Neural cell (in vitro differentiated cells): ENCODE data around the gene TADA3. TPM values are rescaled to one million over a fixed set of nuclear protein-coding genes. Genes with fewer than 3 reads are reported as not detected.

Experiments used
- H2AFZ ChIP-seq: fragments of 200-600, 300-800 bp; sonication (generic), shearing (Covaris generic); 2 replicates; pipeline ENCODE4 v1.6.0; 2014; ENCODE audit warnings: low read depth, mild to moderate bottlenecking, antibody characterized with exemption, low read length, moderate library complexity
- H3F3A ChIP-seq: fragments of 200-600 bp; shearing (Covaris generic); 2 replicates; pipeline ENCODE4 v1.6.1; 2016; ENCODE audit warnings: mild to moderate bottlenecking, moderate library complexity, mixed read lengths, antibody characterized with exemption, low read length; ENCODE audit not compliant: insufficient read depth, poor library complexity, severe bottlenecking
- H3K27ac ChIP-seq: fragments of 200-600, 300-800 bp; sonication (generic), shearing (Covaris generic); 2 replicates; pipeline ENCODE4 v1.5.1; 2014; ENCODE audit warnings: mild to moderate bottlenecking, low read length, moderate library complexity
- H3K27me3 ChIP-seq: fragments of 300-800, 200-600 bp; sonication (generic), shearing (Covaris generic); 2 replicates; pipeline ENCODE4 v1.6.0; 2014; ENCODE audit warnings: mild to moderate bottlenecking, low read depth, low read length, moderate library complexity; ENCODE audit not compliant: insufficient read depth
- H3K36me3 ChIP-seq: fragments of 300-800, 200-600 bp; sonication (generic), shearing (Covaris generic); 2 replicates; pipeline ENCODE4 v1.5.1; 2014; ENCODE audit warnings: mild to moderate bottlenecking, antibody characterized with exemption, low read length, moderate library complexity; ENCODE audit not compliant: insufficient read depth
- H3K4me2 ChIP-seq: fragments of 300-800, 200-600 bp; sonication (generic), shearing (Covaris generic); 2 replicates; pipeline ENCODE4 v1.6.0; 2014; ENCODE audit warnings: mild to moderate bottlenecking, low read length
- H3K4me3 ChIP-seq: fragments of 300-800, 200-600 bp; sonication (generic), shearing (Covaris generic); 2 replicates; pipeline ENCODE4 v1.5.1; 2014; ENCODE audit warnings: mild to moderate bottlenecking, low read length, moderate library complexity
- H3K79me2 ChIP-seq: fragments of 200-600 bp; shearing (Covaris generic); replicated peaks from 2 replicates; pipeline ENCODE4 v1.6.0; 2014; ENCODE audit warnings: mild to moderate bottlenecking, low read length, moderate library complexity; ENCODE audit not compliant: insufficient read depth
- H3K9ac ChIP-seq: fragments of 300-800, 200-600 bp; sonication (generic), shearing (Covaris generic); 2 replicates; pipeline ENCODE4 v1.6.1; 2016; ENCODE audit warnings: mild to moderate bottlenecking, low read length, mixed read lengths
- H3K9me2 ChIP-seq: fragments of 200-600 bp; shearing (Covaris generic); 2 replicates; pipeline ENCODE4 v1.6.1; 2016; ENCODE audit warnings: mild to moderate bottlenecking, low read length, mixed read lengths; ENCODE audit not compliant: insufficient read depth
- H3K9me3 ChIP-seq: fragments of 200-600, 300-800 bp; sonication (generic), shearing (Covaris generic); 2 replicates; pipeline ENCODE4 v1.6.1; 2016; ENCODE audit warnings: mild to moderate bottlenecking, mixed run types, low read length, moderate library complexity, mixed read lengths
- H4K20me1 ChIP-seq: fragments of 200-600 bp; shearing (Covaris generic); 2 replicates; pipeline ENCODE4 v1.6.1; 2016; ENCODE audit warnings: mild to moderate bottlenecking, mixed run types; ENCODE audit not compliant: insufficient read depth
- EP300 ChIP-seq: fragments of 450-650 bp; conservative IDR thresholded peaks from 2 replicates; pipeline ENCODE4 v1.6.1; 2014; ENCODE audit warnings: antibody characterized with exemption, mild to moderate bottlenecking, moderate library complexity; ENCODE audit not compliant: poor library complexity, severe bottlenecking
- EZH2 ChIP-seq: fragments of 200-600, 300-800 bp; shearing (Covaris generic), sonication (generic); IDR thresholded peaks from 2 replicates; pipeline ENCODE4 v1.6.1; 2014; ENCODE audit warnings: antibody characterized with exemption, low read length, borderline replicate concordance, mild to moderate bottlenecking; ENCODE audit not compliant: insufficient read depth, poor library complexity, severe bottlenecking
- MXI1 ChIP-seq: fragments of 450-650 bp; conservative IDR thresholded peaks from 2 replicates; pipeline ENCODE4 v1.6.1; 2014; ENCODE audit warnings: antibody characterized with exemption, mild to moderate bottlenecking; ENCODE audit not compliant: poor library complexity, severe bottlenecking
- POLR2AphosphoS5 ChIP-seq: IDR thresholded peaks from 2 replicates; pipeline ENCODE4 v1.6.1; 2012
- RAD21 ChIP-seq: fragments of 450-650 bp; conservative IDR thresholded peaks from 2 replicates; pipeline ENCODE4 v1.6.1; 2014; ENCODE audit warnings: antibody characterized with exemption, mild to moderate bottlenecking, moderate library complexity
- SMC3 ChIP-seq: fragments of 450-650 bp; conservative IDR thresholded peaks from 2 replicates; pipeline ENCODE4 v1.6.1; 2014; ENCODE audit warnings: antibody characterized with exemption, mild to moderate bottlenecking, moderate library complexity; ENCODE audit not compliant: poor library complexity
- TAF1 ChIP-seq: IDR thresholded peaks from 2 replicates; pipeline ENCODE4 v1.6.1; 2012; ENCODE audit warnings: low read depth
- polyA plus RNA-seq: library from polyadenylated mRNA; depleted of rRNA; stranded (reverse); fragments of >200 nt; gene quantifications from 2 replicates; pipeline ENCODE4 v1.2.3, GENCODE V29; 2014
- TF ChIP-seq, protein P1 (sequence below): IDR thresholded peaks from 2 replicates; pipeline ENCODE4 v1.6.1; 2012; ENCODE audit warnings: borderline replicate concordance
- TF ChIP-seq, protein P2 (sequence below): fragments of 450-650 bp; IDR thresholded peaks from 2 replicates; pipeline ENCODE4 v1.5.1; 2014; ENCODE audit warnings: antibody characterized with exemption, mild to moderate bottlenecking, moderate library complexity; ENCODE audit not compliant: poor library complexity, severe bottlenecking

The TADA3 gene
- polyA plus RNA-seq, 1 donor from 2014 or later, result 55.4 TPM

DNA sequence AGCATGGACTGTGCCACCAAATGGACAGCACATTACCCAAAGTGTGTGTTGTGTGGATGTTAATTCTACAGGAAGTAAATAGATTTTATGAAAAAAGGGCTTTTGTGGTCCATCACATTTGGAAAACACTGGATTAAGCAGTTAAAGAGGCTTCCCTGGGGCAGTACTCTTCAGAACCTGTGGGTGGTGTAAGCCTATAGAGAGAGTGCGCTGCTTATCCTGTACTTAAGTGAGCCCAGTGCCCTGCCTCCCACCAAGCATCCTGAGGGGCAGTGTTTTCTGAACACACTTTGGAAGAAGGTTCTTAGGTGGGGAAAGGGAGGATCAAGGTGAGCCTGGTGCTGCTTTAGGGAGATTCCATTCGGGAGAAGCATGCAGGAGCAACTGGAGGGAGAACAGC, 28.7 kb upstream of the TADA3 start:
- no peaks in the 10 kb centered on the region for H3F3A ChIP-seq
- H3K79me2 ChIP-seq, result no peaks in the 10 kb centered on the region
- no peak overlapping the region for H3K4me3 ChIP-seq
- H3K9ac ChIP-seq, result no peak overlapping the region
- no peak for TF ChIP-seq MXI1
- TF ChIP-seq, protein P1, sequence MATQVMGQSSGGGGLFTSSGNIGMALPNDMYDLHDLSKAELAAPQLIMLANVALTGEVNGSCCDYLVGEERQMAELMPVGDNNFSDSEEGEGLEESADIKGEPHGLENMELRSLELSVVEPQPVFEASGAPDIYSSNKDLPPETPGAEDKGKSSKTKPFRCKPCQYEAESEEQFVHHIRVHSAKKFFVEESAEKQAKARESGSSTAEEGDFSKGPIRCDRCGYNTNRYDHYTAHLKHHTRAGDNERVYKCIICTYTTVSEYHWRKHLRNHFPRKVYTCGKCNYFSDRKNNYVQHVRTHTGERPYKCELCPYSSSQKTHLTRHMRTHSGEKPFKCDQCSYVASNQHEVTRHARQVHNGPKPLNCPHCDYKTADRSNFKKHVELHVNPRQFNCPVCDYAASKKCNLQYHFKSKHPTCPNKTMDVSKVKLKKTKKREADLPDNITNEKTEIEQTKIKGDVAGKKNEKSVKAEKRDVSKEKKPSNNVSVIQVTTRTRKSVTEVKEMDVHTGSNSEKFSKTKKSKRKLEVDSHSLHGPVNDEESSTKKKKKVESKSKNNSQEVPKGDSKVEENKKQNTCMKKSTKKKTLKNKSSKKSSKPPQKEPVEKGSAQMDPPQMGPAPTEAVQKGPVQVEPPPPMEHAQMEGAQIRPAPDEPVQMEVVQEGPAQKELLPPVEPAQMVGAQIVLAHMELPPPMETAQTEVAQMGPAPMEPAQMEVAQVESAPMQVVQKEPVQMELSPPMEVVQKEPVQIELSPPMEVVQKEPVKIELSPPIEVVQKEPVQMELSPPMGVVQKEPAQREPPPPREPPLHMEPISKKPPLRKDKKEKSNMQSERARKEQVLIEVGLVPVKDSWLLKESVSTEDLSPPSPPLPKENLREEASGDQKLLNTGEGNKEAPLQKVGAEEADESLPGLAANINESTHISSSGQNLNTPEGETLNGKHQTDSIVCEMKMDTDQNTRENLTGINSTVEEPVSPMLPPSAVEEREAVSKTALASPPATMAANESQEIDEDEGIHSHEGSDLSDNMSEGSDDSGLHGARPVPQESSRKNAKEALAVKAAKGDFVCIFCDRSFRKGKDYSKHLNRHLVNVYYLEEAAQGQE, result no peak
- TF ChIP-seq, protein P2, sequence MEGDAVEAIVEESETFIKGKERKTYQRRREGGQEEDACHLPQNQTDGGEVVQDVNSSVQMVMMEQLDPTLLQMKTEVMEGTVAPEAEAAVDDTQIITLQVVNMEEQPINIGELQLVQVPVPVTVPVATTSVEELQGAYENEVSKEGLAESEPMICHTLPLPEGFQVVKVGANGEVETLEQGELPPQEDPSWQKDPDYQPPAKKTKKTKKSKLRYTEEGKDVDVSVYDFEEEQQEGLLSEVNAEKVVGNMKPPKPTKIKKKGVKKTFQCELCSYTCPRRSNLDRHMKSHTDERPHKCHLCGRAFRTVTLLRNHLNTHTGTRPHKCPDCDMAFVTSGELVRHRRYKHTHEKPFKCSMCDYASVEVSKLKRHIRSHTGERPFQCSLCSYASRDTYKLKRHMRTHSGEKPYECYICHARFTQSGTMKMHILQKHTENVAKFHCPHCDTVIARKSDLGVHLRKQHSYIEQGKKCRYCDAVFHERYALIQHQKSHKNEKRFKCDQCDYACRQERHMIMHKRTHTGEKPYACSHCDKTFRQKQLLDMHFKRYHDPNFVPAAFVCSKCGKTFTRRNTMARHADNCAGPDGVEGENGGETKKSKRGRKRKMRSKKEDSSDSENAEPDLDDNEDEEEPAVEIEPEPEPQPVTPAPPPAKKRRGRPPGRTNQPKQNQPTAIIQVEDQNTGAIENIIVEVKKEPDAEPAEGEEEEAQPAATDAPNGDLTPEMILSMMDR, result no peak
- TF ChIP-seq EZH2, result no peak
- no peak for TF ChIP-seq TAF1
- TF ChIP-seq RAD21, result no peak
- TF ChIP-seq SMC3, result no peak
- no peak for TF ChIP-seq POLR2AphosphoS5
- no peak for TF ChIP-seq EP300
- H3K9me3 ChIP-seq, result no peaks in the 10 kb centered on the region
- H3K4me2 ChIP-seq, result no peak overlapping the region
- H4K20me1 ChIP-seq, result no peaks in the 10 kb centered on the region
- no peak overlapping the region for H3K27ac ChIP-seq
- no peaks in the 10 kb centered on the region for H3K27me3 ChIP-seq
- H3K36me3 ChIP-seq, result no peaks in the 10 kb centered on the region
- no peaks in the 10 kb centered on the region for H3K9me2 ChIP-seq
- H2AFZ ChIP-seq, result no peak overlapping the region

DNA sequence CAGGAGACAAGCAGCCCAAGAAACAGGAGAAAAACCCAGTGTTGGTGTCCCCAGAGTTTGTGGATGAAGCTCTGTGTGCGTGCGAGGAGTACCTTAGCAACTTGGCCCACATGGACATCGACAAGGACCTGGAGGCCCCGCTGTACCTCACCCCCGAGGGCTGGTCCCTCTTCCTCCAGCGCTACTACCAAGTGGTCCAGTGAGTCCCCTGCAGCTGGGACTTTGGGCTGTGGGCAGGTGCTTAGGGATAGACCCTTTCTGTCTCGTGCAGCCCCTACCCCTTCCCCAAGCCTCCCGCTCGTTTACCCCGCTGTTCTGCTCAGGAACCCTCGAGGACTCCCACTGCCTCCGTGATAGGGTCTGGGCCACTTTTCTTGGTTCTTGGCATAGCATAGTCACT, 28.3 kb upstream of the TADA3 start:
- Histone ChIP-seq H3K36me3 (no peaks in the 10 kb centered on the region), H3K27me3 (no peaks in the 10 kb centered on the region), H3K27ac (no peak overlapping the region), H3K4me2 (no peak overlapping the region), H4K20me1 (no peaks in the 10 kb centered on the region), H3K9ac (no peak overlapping the region), H3K9me3 (no peaks in the 10 kb centered on the region), H3K9me2 (no peaks in the 10 kb centered on the region), H3K4me3 (no peak overlapping the region), H3K79me2 (no peaks in the 10 kb centered on the region), H3F3A (no peaks in the 10 kb centered on the region), H2AFZ (no peak overlapping the region)
- no peak for TF ChIP-seq TAF1
- no peak for TF ChIP-seq EP300
- TF ChIP-seq SMC3, result no peak
- TF ChIP-seq, protein P1, result no peak
- TF ChIP-seq POLR2AphosphoS5, result no peak
- TF ChIP-seq RAD21, result no peak
- TF ChIP-seq MXI1, result no peak
- no peak for TF ChIP-seq EZH2
- TF ChIP-seq, protein P2, result no peak
